Body of pancreas (tissue), 4 donors: ENCODE data around the gene CHRD.

Experiments used
- CTCF ChIP-seq, 7 experiments: fragments of 450-650 bp in 4 of 7; fragments of 200-600 bp in 3 of 7; sonication (generic) in 3 of 7; IDR thresholded peaks; one replicate each; pipeline ENCODE4 v1.5.1; 2016 to 2019; ENCODE audit warnings: antibody characterized with exemption in 7 of 7
- POLR2A ChIP-seq, 3 donors: fragments of 450-650 bp; IDR thresholded peaks; one replicate each; pipeline ENCODE4 v1.6.1; 2016; ENCODE audit warnings: antibody characterized with exemption in 3 of 3, mild to moderate bottlenecking in 2 of 3

GRCh38 chr3:184383033-184383740, 3.3 kb downstream of the CHRD start:
- no peak for TF ChIP-seq CTCF (IDR thresholded peaks at IDR 0.05)
- no peak for TF ChIP-seq POLR2A (IDR thresholded peaks at IDR 0.05)
